WI38 (cell line): ENCODE data around the gene INHBE.

ENCODE experiments used
- H3K4me3 ChIP-seq: 2 replicates; pipeline ENCODE4 v1.5.1; 2011; ENCODE audit warnings: low read depth, mild to moderate bottlenecking, control low read depth, low read length
- CTCF ChIP-seq: IDR thresholded peaks from 2 replicates; pipeline ENCODE4 v1.5.1; 2012; ENCODE audit warnings: low read depth, mild to moderate bottlenecking, control low read depth, low read length

The INHBE gene

GRCh38 chr12:57444744-57445143, 10.4 kb upstream of the INHBE start:
- TF ChIP-seq CTCF: no peak
- H3K4me3 ChIP-seq: no peak overlapping the region

GRCh38 chr12:57446292-57446960, 8.7 kb upstream of the INHBE start:
- TF ChIP-seq CTCF: no peak
- no peak overlapping the region for H3K4me3 ChIP-seq

GRCh38 chr12:57448669-57449068, 6.4 kb upstream of the INHBE start:
- no peak for TF ChIP-seq CTCF
- H3K4me3 ChIP-seq: no peak overlapping the region

DNA sequence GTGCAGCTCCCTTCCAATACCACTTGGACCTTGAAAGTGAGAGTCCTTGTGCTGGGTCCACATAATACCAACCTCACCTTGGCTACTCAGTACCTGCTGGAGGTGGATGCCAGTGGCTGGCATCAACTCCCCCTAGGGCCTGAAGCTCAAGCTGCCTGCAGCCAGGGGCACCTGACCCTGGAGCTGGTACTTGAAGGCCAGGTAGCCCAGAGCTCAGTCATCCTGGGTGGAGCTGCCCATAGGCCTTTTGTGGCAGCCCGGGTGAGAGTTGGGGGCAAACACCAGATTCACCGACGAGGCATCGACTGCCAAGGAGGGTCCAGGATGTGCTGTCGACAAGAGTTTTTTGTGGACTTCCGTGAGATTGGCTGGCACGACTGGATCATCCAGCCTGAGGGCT, 5.7 kb upstream of the INHBE start:
- no peak for TF ChIP-seq CTCF
- H3K4me3 ChIP-seq: no peak overlapping the region

DNA sequence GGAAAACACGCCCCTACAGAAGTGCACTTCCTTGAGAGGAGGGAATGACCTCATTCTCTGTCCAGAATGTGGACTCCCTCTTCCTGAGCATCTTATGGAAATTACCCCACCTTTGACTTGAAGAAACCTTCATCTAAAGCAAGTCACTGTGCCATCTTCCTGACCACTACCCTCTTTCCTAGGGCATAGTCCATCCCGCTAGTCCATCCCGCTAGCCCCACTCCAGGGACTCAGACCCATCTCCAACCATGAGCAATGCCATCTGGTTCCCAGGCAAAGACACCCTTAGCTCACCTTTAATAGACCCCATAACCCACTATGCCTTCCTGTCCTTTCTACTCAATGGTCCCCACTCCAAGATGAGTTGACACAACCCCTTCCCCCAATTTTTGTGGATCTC, 5.0 kb upstream of the INHBE start:
- TF ChIP-seq CTCF: no peak

DNA sequence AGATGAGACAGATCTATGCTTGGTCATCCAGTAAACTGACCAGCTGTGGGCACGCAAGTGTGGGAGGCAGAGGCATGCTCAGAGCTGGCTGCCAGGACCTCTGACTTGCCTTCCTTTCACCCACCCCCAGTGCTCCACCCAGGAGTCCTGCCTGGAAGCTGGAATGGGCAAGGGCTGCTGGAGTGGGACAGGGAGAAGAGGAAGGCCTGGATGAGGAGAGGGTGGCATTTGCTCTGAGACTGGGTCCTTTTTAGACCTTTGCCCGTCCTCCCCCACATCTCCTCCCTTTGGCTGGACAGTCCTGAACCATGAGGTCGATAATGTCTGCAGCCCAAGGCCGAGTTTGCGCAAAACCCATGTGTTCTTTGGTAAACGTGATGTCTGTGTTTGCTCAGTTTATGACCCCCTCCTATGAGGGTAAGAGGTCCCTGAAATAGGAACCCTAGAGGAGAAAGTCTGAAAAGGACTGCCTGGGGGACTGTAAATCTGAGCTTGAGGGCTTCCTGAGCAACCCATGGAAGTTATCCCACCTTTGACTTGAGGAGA, 3.8 kb upstream of the INHBE start:
- H3K4me3 ChIP-seq: no peak overlapping the region
- no peak for TF ChIP-seq CTCF

More for the DNA sequence above, 5.0 kb upstream of the INHBE start:
- no peak overlapping the region for H3K4me3 ChIP-seq

- no peak for TF ChIP-seq CTCF
- no peak overlapping the region for H3K4me3 ChIP-seq
Observed at GRCh38 chr12:57452181-57452936, 2.7 kb upstream of the INHBE start.
